B cell (primary cell): Measurements from ENCODE around the gene TBC1D22B. TPM values are rescaled to one million over a fixed set of nuclear protein-coding genes. Genes with fewer than 3 reads are reported as not detected.

Source experiments
- ATAC-seq: fragments of 200-7000 bp; cut with Tn5 transposase; one replicate; pipeline ENCODE4 v1.10.0; 2021; ENCODE audit warnings: low read depth, mild to moderate bottlenecking, moderate number of reproducible peaks, moderate library complexity
- CTCF ChIA-PET: fragments of 350-600 bp; sonication (Branson Sonifier 250); formaldehyde crosslinking; loops from one replicate; lab custom pipeline; 2021; ENCODE audit warnings: antibody characterized with exemption, inconsistent platforms; lab: Charles Lee
- POLR2A ChIA-PET: fragments of 350-600 bp; sonication (Branson Sonifier 250); formaldehyde crosslinking; loops from one replicate; lab custom pipeline; 2021; ENCODE audit warnings: antibody characterized with exemption; lab: Charles Lee
- DNase-seq: peaks from one replicate; pipeline ENCODE4 v3.0.0; 2013
- H2AFZ ChIP-seq: 2 replicates; pipeline ENCODE4 v1.6.1; 2012; ENCODE audit warnings: mild to moderate bottlenecking, low read depth, low read length; ENCODE audit not compliant: insufficient read depth, poor library complexity, severe bottlenecking
- H3K27ac ChIP-seq, 2 donors: 1 replicate in 1 of 2; 2 replicates in 1 of 2; pipeline ENCODE4 v1.5.1; 2012 to 2013; ENCODE audit warnings: low read length in 2 of 2, mild to moderate bottlenecking in 2 of 2, moderate library complexity in 1 of 2
- H3K27me3 ChIP-seq, 4 experiments: fragments of 200-600 bp in 1 of 4; sonication (generic) in 1 of 4; replicated peaks in 1 of 4; 1 replicate in 2 of 4; 2 replicates in 2 of 4; pipeline versions ENCODE4 v1.6.1 to v1.7.0; 2013 to 2016; ENCODE audit warnings: low read length in 3 of 4, mild to moderate bottlenecking in 2 of 4, mixed read lengths in 1 of 4, moderate library complexity in 1 of 4; ENCODE audit not compliant: insufficient read depth in 4 of 4, control insufficient read depth in 3 of 4; ENCODE audit errors: control extremely low read depth in 1 of 4
- H3K36me3 ChIP-seq, 2 experiments: replicated peaks in 1 of 2; 1 replicate in 1 of 2; 2 replicates in 1 of 2; pipeline versions ENCODE4 v1.6.1 to v1.7.1; 2013; ENCODE audit warnings: low read length in 1 of 2; ENCODE audit not compliant: insufficient read depth in 2 of 2, control insufficient read depth in 1 of 2; ENCODE audit errors: control extremely low read depth in 1 of 2, extremely low read depth in 1 of 2
- H3K4me1 ChIP-seq, 2 donors: fragments of 200-600 bp in 1 of 2; sonication (generic) in 1 of 2; 1 replicate in 1 of 2; 2 replicates in 1 of 2; pipeline versions ENCODE4 v1.5.1 to v1.6.1; 2013 to 2017; ENCODE audit warnings: low read length in 2 of 2; ENCODE audit not compliant: control insufficient read depth in 2 of 2, insufficient read depth in 2 of 2
- H3K4me2 ChIP-seq: replicated peaks from 2 replicates; pipeline ENCODE3; 2012; ENCODE audit warnings: mild to moderate bottlenecking, low read depth, low read length; ENCODE audit not compliant: poor library complexity, severe bottlenecking
- H3K4me3 ChIP-seq, 5 experiments: fragments of 200-600 bp in 1 of 5; sonication (generic) in 1 of 5; 1 replicate in 3 of 5; 2 replicates in 2 of 5; pipeline versions ENCODE4 v1.5.1 to v1.7.0; 2011 to 2016; ENCODE audit warnings: low read length in 4 of 5, mild to moderate bottlenecking in 4 of 5, low read depth in 2 of 5, control low read depth in 1 of 5, moderate library complexity in 1 of 5; ENCODE audit not compliant: insufficient read depth in 1 of 5; ENCODE audit errors: control extremely low read depth in 1 of 5, extremely low read depth in 1 of 5
- H3K79me2 ChIP-seq: fragments of 200-600 bp; sonication (generic); one replicate; pipeline ENCODE4 v1.6.0; 2016; ENCODE audit warnings: low read length; ENCODE audit not compliant: control insufficient read depth, insufficient read depth
- H3K9ac ChIP-seq: fragments of 200-600 bp; sonication (generic); 2 replicates; pipeline ENCODE4 v1.6.1; 2017; ENCODE audit warnings: mild to moderate bottlenecking, low read length, moderate library complexity
- H3K9me3 ChIP-seq, 3 donors: one replicate each; pipeline versions ENCODE4 v1.6.1 to v1.7.1; 2013; ENCODE audit warnings: low read length in 2 of 3; ENCODE audit not compliant: control insufficient read depth in 2 of 3, insufficient read depth in 1 of 3; ENCODE audit errors: control extremely low read depth in 1 of 3
- H4K20me1 ChIP-seq: 2 replicates; pipeline ENCODE4 v1.6.0; 2012; ENCODE audit warnings: mild to moderate bottlenecking, low read length; ENCODE audit not compliant: insufficient read depth, control insufficient read depth, poor library complexity, severe bottlenecking
- H3K27ac Mint-ChIP-seq: one replicate; pipeline ENCODE4 v1.8.0; 2021; ENCODE audit warnings: mixed read lengths
- H3K27me3 Mint-ChIP-seq: one replicate; pipeline ENCODE4 v1.8.0; 2021; ENCODE audit warnings: mixed read lengths
- H3K4me1 Mint-ChIP-seq: one replicate; pipeline ENCODE4 v1.8.0; 2021; ENCODE audit warnings: mixed read lengths
- H3K4me3 Mint-ChIP-seq: one replicate; pipeline ENCODE4 v1.8.0; 2021; ENCODE audit warnings: mixed read lengths
- H3K9me3 Mint-ChIP-seq: one replicate; pipeline ENCODE4 v1.8.0; 2022; ENCODE audit warnings: mixed read lengths; ENCODE audit not compliant: insufficient read depth
- CTCF ChIP-seq: fragments of 200-600 bp; IDR thresholded peaks from one replicate; pipeline ENCODE4 v1.8.0; 2022; ENCODE audit warnings: antibody characterized with exemption, mild to moderate bottlenecking
- EZH2 ChIP-seq: IDR thresholded peaks from 2 replicates; pipeline ENCODE4 v1.6.1; 2012; ENCODE audit warnings: borderline replicate concordance, low read depth, mild to moderate bottlenecking, moderate library complexity, low read length; ENCODE audit not compliant: insufficient read depth, poor library complexity, severe bottlenecking
- WGBS: methylation state at CpG from one replicate; pipeline ENCODE4 v1.1.5; 2013; ENCODE audit warnings: missing lambda C conversion rate; ENCODE audit not compliant: insufficient coverage; 5-methylcytosine and 5-hydroxymethylcytosine counted together
- intact Hi-C: fragments of 100-400 bp; cut with micrococcal nuclease; formaldehyde crosslinking; loops from one replicate; pipeline ENCODE4 v1.10.0; 2022
- polyA plus RNA-seq: library from polyadenylated mRNA; depleted of rRNA; stranded (reverse); fragments of >200 nt; gene quantifications from 2 replicates; pipeline ENCODE4 v1.2.3, GENCODE V29; 2012
- total RNA-seq, 2 donors: library from RNA; stranded (reverse); fragments of 120-200 nt in 1 of 2; gene quantifications; 1 replicate in 1 of 2; 2 replicates in 1 of 2; pipeline versions ENCODE4 v1.2.3 to v1.2.4, GENCODE V29; 2013 to 2022

The TBC1D22B gene
- total and polyA plus RNA-seq, 2 donors (not counting 1 experiment from before 2014, with no cell fraction given), result 5.1 to 12.5 TPM

- Histone ChIP-seq H3K4me3 (peak overlapping the region; percentile 38 to 86 (median 69)), H3K4me2 (peak overlapping the region; percentile 88), H3K9me3 (no peaks in the 10 kb centered on the region), H3K4me1 (peaks cover 5 to 12% of the 10 kb centered on the region in 2 donors), H4K20me1 (no peaks in the 10 kb centered on the region), H3K79me2 (no peaks in the 10 kb centered on the region), H3K9ac (peak overlapping the region; percentile 66), H3K27me3 (no peaks in the 10 kb centered on the region), H2AFZ (peak overlapping the region; percentile 77), H3K36me3 (no peaks in the 10 kb centered on the region), H3K27ac (no peak overlapping the region)
- ATAC-seq, result peak; percentile 91
- under 1% methylated on average over 39 of the region's 39 CpGs for WGBS
- intact Hi-C loops, result loop anchor here (1.0 to 2.0 kb wide), 2 partner anchors 14 to 34 kb away; partner anchors contain the start of gene TBC1D22B
- peak; percentile 73 for DNase-seq
- Mint-ChIP-seq H3K4me3 (peak overlapping the region; percentile 91), H3K27ac (no peak overlapping the region), H3K4me1 (peaks cover 11% of the 10 kb centered on the region), H3K27me3 (no peaks in the 10 kb centered on the region), H3K9me3 (no peaks in the 10 kb centered on the region)
- CTCF ChIA-PET, result interaction anchor here (1.0 to 1.8 kb wide), 4 partner anchors 12 to 245 kb away, joined by 3 to 6 read pairs (median 4); no protein-coding TSS in a partner anchor
- TF ChIP-seq CTCF, result no peak
- TF ChIP-seq EZH2, result no peak
- POLR2A ChIA-PET, result interaction anchor here (0.6 kb wide), 1 partner anchor 190 kb away, joined by 3 read pairs; no protein-coding TSS in a partner anchor
Measured at GRCh38 chr6:37222125-37222967, 35.2 kb upstream of the TBC1D22B start.
